BJ (cell line): ENCODE measurements around the gene SPATA2. TPM values are rescaled to one million over a fixed set of nuclear protein-coding genes. Genes with fewer than 3 reads are reported as not detected.

Source experiments
- CTCF ChIA-PET: fragments of 350-600 bp; formaldehyde crosslinking; extraction: SDS; loops from one replicate; lab custom pipeline; 2021; ENCODE audit warnings: antibody characterized with exemption, inconsistent platforms; lab: Yijun Ruan, JAX
- POLR2A ChIA-PET: fragments of 300-600 bp; sonication (Branson Sonifier 250); formaldehyde crosslinking; extraction: SDS; loops from one replicate; lab custom pipeline; 2021; ENCODE audit warnings: antibody characterized with exemption; lab: Charles Lee
- DNase-seq: peaks from one replicate; pipeline ENCODE4 v3.0.0-alpha.2; 2011; ENCODE audit warnings: low read depth
- H3K27me3 ChIP-seq: 2 replicates; pipeline ENCODE4 v1.6.0; 2011; ENCODE audit warnings: low read length; ENCODE audit not compliant: control insufficient read depth, insufficient read depth
- H3K36me3 ChIP-seq: 2 replicates; pipeline ENCODE4 v1.5.1; 2011; ENCODE audit warnings: low read length; ENCODE audit not compliant: control insufficient read depth, insufficient read depth
- H3K4me3 ChIP-seq: 2 replicates; pipeline ENCODE4 v1.5.1; 2011; ENCODE audit warnings: low read depth, mild to moderate bottlenecking, control low read depth, low read length
- polyA plus RNA-seq: library from polyadenylated mRNA; depleted of rRNA; stranded (reverse); fragments of >200 nt; gene quantifications from 2 replicates; pipeline ENCODE4 v1.2.3, GENCODE V29; 2011
- TF ChIP-seq, protein P1 (sequence below): IDR thresholded peaks from 2 replicates; pipeline ENCODE4 v1.5.1; 2011; ENCODE audit warnings: low read depth, mild to moderate bottlenecking, control low read depth, inconsistent platforms, low read length, moderate library complexity; ENCODE audit not compliant: insufficient read depth

The SPATA2 gene
- polyA plus RNA-seq, 1 experiment: 5.7 TPM

DNA sequence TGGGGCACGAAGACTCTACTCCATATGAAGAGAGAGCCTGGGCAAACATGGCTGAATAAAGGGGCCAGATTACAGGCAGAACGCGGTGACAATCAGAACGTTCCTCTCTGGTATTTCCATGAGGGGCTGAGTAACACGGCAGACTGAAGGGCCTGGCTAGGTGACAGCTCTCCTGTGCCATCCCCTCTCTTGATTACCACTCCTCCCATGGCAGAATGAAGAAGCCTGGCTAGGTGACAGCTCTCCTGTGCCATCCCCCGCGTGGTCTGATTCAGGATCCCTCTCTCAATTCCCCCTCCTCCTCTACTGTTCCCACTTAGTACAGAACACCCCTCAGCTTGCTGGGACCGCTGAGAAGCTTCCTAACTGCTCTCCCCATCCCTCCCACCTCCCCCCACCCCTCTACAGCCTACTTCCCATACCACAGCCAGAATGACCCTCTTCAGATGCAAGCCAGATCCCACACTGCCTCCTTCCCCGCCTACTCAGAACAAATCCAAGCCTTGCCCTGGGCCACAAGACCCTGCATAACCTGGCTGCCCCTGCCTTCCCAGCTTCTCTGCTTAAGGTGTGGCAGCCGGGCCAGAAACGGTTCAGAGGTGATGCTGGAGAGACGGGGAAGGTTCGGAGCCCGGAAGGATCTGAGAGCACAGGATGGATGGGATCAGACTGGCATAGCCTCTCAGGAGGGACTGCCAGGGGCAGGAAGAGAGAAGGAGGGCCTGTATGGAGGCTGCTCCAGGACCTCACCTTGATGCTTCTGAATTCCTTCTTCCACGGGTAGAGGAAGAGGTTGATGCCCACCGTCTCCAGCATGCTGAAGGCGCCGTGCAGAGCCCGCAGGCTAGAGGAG lies 7.7 kb downstream of the SPATA2 start:
- no peak overlapping the region for H3K4me3 ChIP-seq
- ChIA-PET CTCF (no interaction called here), POLR2A (no interaction called here)
- no peaks in the 10 kb centered on the region for H3K27me3 ChIP-seq
- peaks cover 36% of the 10 kb centered on the region for H3K36me3 ChIP-seq
- no peak for DNase-seq
- TF ChIP-seq, protein P1, sequence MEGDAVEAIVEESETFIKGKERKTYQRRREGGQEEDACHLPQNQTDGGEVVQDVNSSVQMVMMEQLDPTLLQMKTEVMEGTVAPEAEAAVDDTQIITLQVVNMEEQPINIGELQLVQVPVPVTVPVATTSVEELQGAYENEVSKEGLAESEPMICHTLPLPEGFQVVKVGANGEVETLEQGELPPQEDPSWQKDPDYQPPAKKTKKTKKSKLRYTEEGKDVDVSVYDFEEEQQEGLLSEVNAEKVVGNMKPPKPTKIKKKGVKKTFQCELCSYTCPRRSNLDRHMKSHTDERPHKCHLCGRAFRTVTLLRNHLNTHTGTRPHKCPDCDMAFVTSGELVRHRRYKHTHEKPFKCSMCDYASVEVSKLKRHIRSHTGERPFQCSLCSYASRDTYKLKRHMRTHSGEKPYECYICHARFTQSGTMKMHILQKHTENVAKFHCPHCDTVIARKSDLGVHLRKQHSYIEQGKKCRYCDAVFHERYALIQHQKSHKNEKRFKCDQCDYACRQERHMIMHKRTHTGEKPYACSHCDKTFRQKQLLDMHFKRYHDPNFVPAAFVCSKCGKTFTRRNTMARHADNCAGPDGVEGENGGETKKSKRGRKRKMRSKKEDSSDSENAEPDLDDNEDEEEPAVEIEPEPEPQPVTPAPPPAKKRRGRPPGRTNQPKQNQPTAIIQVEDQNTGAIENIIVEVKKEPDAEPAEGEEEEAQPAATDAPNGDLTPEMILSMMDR: no peak

DNA sequence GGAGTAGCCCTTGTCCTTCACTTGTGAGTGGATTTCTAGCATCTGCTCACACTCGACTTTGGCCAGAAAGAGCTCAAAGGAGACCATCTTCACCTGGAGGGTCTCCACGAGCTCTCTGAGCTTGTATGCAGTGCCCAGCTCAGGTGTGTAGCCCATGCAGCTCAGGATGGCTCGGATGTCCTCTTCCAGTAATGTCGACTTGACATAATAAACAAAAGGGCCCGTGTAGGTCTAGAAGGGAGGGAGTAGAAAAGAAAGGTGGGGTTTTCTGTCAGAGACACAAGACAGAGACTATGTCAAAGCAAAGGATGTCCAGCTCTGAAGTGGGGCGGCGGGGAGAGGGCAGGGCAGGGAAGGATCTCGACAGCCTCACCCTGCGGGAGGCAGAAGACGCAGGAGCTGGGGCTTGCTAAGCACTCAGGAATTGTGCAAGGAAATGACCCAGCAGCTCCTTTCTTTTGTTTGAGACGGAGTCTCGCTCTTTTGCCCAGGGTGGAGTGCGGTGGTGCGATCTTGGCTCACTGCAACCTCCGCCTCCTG lies 8.6 kb downstream of the SPATA2 start:
- TF ChIP-seq, protein P1: no peak
- H3K36me3 ChIP-seq: peaks cover 36% of the 10 kb centered on the region
- DNase-seq: no peak
- ChIA-PET POLR2A (no interaction called here), CTCF (interaction anchor here (1.1 to 1.5 kb wide), 2 partner anchors 295 to 297 kb away, joined by 3 to 4 read pairs; no protein-coding TSS in a partner anchor)
- no peaks in the 10 kb centered on the region for H3K27me3 ChIP-seq
- H3K4me3 ChIP-seq: no peak overlapping the region

DNA sequence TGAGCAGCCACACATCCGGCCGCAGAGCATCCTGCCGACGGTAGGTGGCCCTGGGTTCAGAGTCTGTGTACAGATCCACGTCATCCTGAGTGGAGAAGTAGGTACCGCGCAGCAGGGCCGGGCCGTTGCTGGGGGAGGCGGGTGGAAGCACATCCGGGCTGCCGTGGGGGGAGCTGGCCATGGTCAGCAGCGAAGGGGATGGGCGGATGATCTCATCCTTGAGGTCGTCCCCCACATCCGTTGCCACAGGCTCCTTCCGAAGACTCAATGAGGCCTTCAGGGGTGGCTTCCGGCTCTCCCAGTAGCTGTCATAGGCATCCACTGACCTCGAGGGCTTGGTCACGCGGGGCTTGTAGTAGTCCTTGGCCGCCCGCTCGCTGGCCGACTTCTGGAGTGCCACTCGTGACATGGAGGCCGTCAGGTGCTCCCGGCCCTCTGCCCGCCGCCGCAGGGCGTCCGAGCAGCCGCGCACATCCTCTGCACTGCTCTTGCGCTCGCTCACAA lies 9.2 kb downstream of the SPATA2 start:
- no peak for DNase-seq
- TF ChIP-seq, protein P1: no peak
- CTCF ChIA-PET: interaction anchor here (1.1 to 1.5 kb wide), 2 partner anchors 294 to 297 kb away, joined by 3 to 4 read pairs; no protein-coding TSS in a partner anchor
- no peak overlapping the region for H3K4me3 ChIP-seq
- H3K36me3 ChIP-seq: peaks cover 36% of the 10 kb centered on the region
- H3K27me3 ChIP-seq: no peaks in the 10 kb centered on the region
- POLR2A ChIA-PET: no interaction called here

DNA sequence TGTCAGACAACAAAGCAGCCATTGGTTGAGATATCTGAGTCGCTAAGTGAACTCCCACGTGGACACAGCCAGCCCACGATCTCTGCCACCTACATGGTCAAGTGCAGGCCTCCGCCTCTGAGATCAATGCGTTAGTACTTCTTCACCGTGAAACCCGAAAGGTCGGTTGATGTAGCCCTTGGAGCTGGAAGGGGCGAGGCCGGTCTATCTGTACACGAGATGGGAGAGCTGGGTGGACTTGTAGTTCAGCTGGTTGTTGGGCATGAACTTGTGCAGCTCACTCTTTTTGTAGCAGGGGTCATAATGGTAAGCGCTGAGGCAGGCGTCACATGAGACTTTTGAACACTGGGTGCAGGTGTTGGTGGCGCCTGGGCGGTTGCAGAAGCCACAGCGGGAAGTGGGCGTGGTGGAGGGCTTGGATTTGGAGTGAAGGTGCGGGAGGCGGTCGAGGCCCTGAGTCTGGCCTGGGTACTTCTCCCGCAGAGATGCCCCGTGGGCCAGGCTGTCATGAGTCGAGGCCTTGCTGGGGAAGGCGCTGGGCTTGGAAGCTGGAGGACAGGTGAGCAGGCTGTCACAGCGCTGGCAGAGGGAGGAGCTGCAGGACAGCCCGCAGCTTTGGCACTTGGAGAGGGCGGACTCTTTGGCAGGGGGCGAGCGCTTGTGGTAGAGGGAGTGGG lies 9.8 kb downstream of the SPATA2 start:
- CTCF ChIA-PET: interaction anchor here (1.5 kb wide), 1 partner anchor 294 kb away, joined by 4 read pairs; no protein-coding TSS in a partner anchor

More for the DNA sequence above, 9.8 kb downstream of the SPATA2 start:
- DNase-seq: no peak
- Histone ChIP-seq H3K27me3 (no peaks in the 10 kb centered on the region), H3K4me3 (no peak overlapping the region), H3K36me3 (peaks cover 34% of the 10 kb centered on the region)
- POLR2A ChIA-PET: no interaction called here
- TF ChIP-seq, protein P1: no peak
